Stimulated activated naive CD8-positive, alpha-beta T cell treated with anti-CD3 and anti-CD28 coated beads, Interleukin-15, Interleukin-2, amounts not matched to agents 100 ng/mL and 50 ng/mL, for 24 hours (primary cell): Measurements from ENCODE around the gene CAMSAP3.
"Not testable (repeated sequence)": the region's sequence is repeated elsewhere in the genome, so short reads cannot be mapped to it uniquely, and the experiment has no call there.

Experiments
- H3K27ac Mint-ChIP-seq: one replicate; pipeline ENCODE4 v1.8.0; 2021; ENCODE audit warnings: mild to moderate bottlenecking, mixed read lengths
- H3K27me3 Mint-ChIP-seq: one replicate; pipeline ENCODE4 v1.8.0; 2021; ENCODE audit warnings: mixed read lengths
- H3K36me3 Mint-ChIP-seq: one replicate; pipeline ENCODE4 v1.8.0; 2021; ENCODE audit warnings: low read depth, mixed read lengths
- H3K4me1 Mint-ChIP-seq: one replicate; pipeline ENCODE4 v1.8.0; 2021; ENCODE audit warnings: low read depth, mixed read lengths
- H3K4me3 Mint-ChIP-seq: one replicate; pipeline ENCODE4 v1.8.0; 2021; ENCODE audit warnings: mild to moderate bottlenecking, mixed read lengths
- H3K9me3 Mint-ChIP-seq: one replicate; pipeline ENCODE4 v1.8.0; 2021; ENCODE audit warnings: mixed read lengths

Gene CAMSAP3

GRCh38 chr19:7641290-7642276 lies 45.9 kb downstream of the CAMSAP3 start:
- H3K9me3 Mint-ChIP-seq = no peaks in the 10 kb centered on the region
- H3K27ac Mint-ChIP-seq = no peak overlapping the region
- no peak overlapping the region for H3K4me3 Mint-ChIP-seq
- H3K36me3 Mint-ChIP-seq = peaks cover 19% of the 10 kb centered on the region
- peaks cover 16% of the 10 kb centered on the region for H3K4me1 Mint-ChIP-seq
- no peaks in the 10 kb centered on the region for H3K27me3 Mint-ChIP-seq

GRCh38 chr19:7642295-7643030 lies 46.8 kb downstream of the CAMSAP3 start:
- Mint-ChIP-seq H3K27ac (no peak overlapping the region), H3K27me3 (no peaks in the 10 kb centered on the region), H3K4me1 (peaks cover 13% of the 10 kb centered on the region)

GRCh38 chr19:7643031-7643415 lies 47.4 kb downstream of the CAMSAP3 start:
- Mint-ChIP-seq H3K4me3 (no peak overlapping the region), H3K27me3 (no peaks in the 10 kb centered on the region), H3K27ac (no peak overlapping the region), H3K4me1 (peaks cover 8% of the 10 kb centered on the region), H3K36me3 (peaks cover 19% of the 10 kb centered on the region), H3K9me3 (no peaks in the 10 kb centered on the region)

More at GRCh38 chr19:7642295-7643030, 46.8 kb downstream of the CAMSAP3 start:
- Mint-ChIP-seq H3K36me3 (peaks cover 19% of the 10 kb centered on the region), H3K9me3 (no peaks in the 10 kb centered on the region), H3K4me3 (no peak overlapping the region)

- H3K9me3 Mint-ChIP-seq, H3K4me3 Mint-ChIP-seq, H3K27ac Mint-ChIP-seq, H3K4me1 Mint-ChIP-seq, H3K27me3 Mint-ChIP-seq: not testable (repeated sequence)
- H3K36me3 Mint-ChIP-seq = peaks cover 19% of the 10 kb centered on the region
Observed at GRCh38 chr19:7643629-7644549, 48.2 kb downstream of the CAMSAP3 start.

GRCh38 chr19:7644550-7644877 lies 48.9 kb downstream of the CAMSAP3 start:
- H3K4me1 Mint-ChIP-seq = peaks cover 6% of the 10 kb centered on the region
- H3K9me3 Mint-ChIP-seq = no peaks in the 10 kb centered on the region
- H3K4me3 Mint-ChIP-seq = no peak overlapping the region
- peaks cover 17% of the 10 kb centered on the region for H3K36me3 Mint-ChIP-seq
- no peaks in the 10 kb centered on the region for H3K27me3 Mint-ChIP-seq
- no peak overlapping the region for H3K27ac Mint-ChIP-seq

- Mint-ChIP-seq H3K27ac (no peak overlapping the region), H3K4me1 (no peaks in the 10 kb centered on the region), H3K36me3 (peaks cover 11% of the 10 kb centered on the region), H3K4me3 (no peak overlapping the region), H3K27me3 (no peaks in the 10 kb centered on the region), H3K9me3 (no peaks in the 10 kb centered on the region)
Observed at GRCh38 chr19:7645163-7645562, 49.5 kb downstream of the CAMSAP3 start.

GRCh38 chr19:7645656-7646425 lies 50.2 kb downstream of the CAMSAP3 start:
- peaks cover 7% of the 10 kb centered on the region for H3K36me3 Mint-ChIP-seq
- no peaks in the 10 kb centered on the region for H3K27me3 Mint-ChIP-seq
- H3K9me3 Mint-ChIP-seq = no peaks in the 10 kb centered on the region
- no peak overlapping the region for H3K4me3 Mint-ChIP-seq
- H3K27ac Mint-ChIP-seq = no peak overlapping the region
- no peaks in the 10 kb centered on the region for H3K4me1 Mint-ChIP-seq

GRCh38 chr19:7646426-7646700 lies 50.7 kb downstream of the CAMSAP3 start:
- no peak overlapping the region for H3K27ac Mint-ChIP-seq
- H3K4me1 Mint-ChIP-seq = no peaks in the 10 kb centered on the region
- H3K4me3 Mint-ChIP-seq = no peak overlapping the region
- H3K9me3 Mint-ChIP-seq = no peaks in the 10 kb centered on the region
- H3K27me3 Mint-ChIP-seq = no peaks in the 10 kb centered on the region
- peaks cover 7% of the 10 kb centered on the region for H3K36me3 Mint-ChIP-seq

- peaks cover 3% of the 10 kb centered on the region for H3K4me1 Mint-ChIP-seq
- H3K36me3 Mint-ChIP-seq = peaks cover 7% of the 10 kb centered on the region
- H3K9me3 Mint-ChIP-seq = no peaks in the 10 kb centered on the region
- no peaks in the 10 kb centered on the region for H3K27me3 Mint-ChIP-seq
- no peak overlapping the region for H3K4me3 Mint-ChIP-seq
- no peak overlapping the region for H3K27ac Mint-ChIP-seq
Observed at GRCh38 chr19:7647156-7647555, 51.5 kb downstream of the CAMSAP3 start.

GRCh38 chr19:7648265-7649014 lies 52.8 kb downstream of the CAMSAP3 start:
- Mint-ChIP-seq H3K36me3 (peaks cover 7% of the 10 kb centered on the region), H3K9me3 (no peaks in the 10 kb centered on the region), H3K27me3 (no peaks in the 10 kb centered on the region), H3K27ac (no peak overlapping the region), H3K4me1 (peaks cover 11% of the 10 kb centered on the region), H3K4me3 (no peak overlapping the region)

GRCh38 chr19:7650148-7650547 lies 54.5 kb downstream of the CAMSAP3 start:
- Mint-ChIP-seq H3K27me3 (no peaks in the 10 kb centered on the region), H3K27ac (no peak overlapping the region), H3K36me3 (peaks cover 4% of the 10 kb centered on the region), H3K9me3 (no peaks in the 10 kb centered on the region), H3K4me1 (peaks cover 11% of the 10 kb centered on the region), H3K4me3 (no peak overlapping the region)

- Mint-ChIP-seq H3K4me1 (peaks cover 24% of the 10 kb centered on the region), H3K9me3 (no peaks in the 10 kb centered on the region), H3K27me3 (no peaks in the 10 kb centered on the region), H3K4me3 (peak overlapping the region; percentile 59), H3K27ac (peak overlapping the region; percentile 23), H3K36me3 (no peaks in the 10 kb centered on the region)
Observed at GRCh38 chr19:7652061-7652641, 56.5 kb downstream of the CAMSAP3 start.

GRCh38 chr19:7654401-7654800 lies 58.7 kb downstream of the CAMSAP3 start:
- Mint-ChIP-seq H3K27me3 (no peaks in the 10 kb centered on the region), H3K4me1 (peaks cover 44% of the 10 kb centered on the region), H3K4me3 (no peak overlapping the region), H3K36me3 (no peaks in the 10 kb centered on the region), H3K27ac (no peak overlapping the region), H3K9me3 (no peaks in the 10 kb centered on the region)
